ENCODE data around the gene SPTBN4. TPM values are rescaled to one million over a fixed set of nuclear protein-coding genes. Genes with fewer than 3 reads are reported as not detected.
A peak's percentile ranks its signal among the peaks of the same experiment; 100 is the strongest.
"Not testable (repeated sequence)": the region's sequence is repeated elsewhere in the genome, so short reads cannot be mapped to it uniquely, and the experiment has no call there.

SPTBN4 gene
- polyA plus RNA-seq, 1 donor = 1.2 TPM

DNA sequence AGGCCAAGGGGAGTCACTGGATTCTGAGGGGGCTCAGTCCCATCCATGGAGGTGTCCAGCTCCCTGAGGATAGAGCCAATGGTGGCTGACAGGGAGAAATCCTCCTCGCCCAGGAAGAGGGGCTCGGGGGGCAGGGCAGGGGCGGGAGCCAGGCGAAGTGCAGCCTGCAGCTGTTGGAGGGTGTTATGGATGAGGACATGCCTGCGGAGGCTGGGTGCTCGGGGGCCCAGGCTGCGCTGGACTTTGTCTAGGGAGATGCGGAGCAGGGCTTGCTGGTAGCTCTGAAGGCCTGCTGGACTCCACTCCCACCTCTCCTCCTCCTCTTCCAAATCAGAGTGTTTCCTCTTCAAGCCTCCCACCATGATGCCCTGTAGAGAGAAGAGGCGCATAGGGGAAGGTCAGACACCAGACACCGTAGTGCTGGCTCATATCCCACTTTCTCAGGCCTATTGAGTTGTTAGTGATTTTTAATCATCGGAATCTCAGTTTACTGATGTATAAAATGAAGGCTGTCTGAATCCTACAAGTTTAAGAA is 25.0 kb upstream of the SPTBN4 start:
- DNase-seq = no peak

DNA sequence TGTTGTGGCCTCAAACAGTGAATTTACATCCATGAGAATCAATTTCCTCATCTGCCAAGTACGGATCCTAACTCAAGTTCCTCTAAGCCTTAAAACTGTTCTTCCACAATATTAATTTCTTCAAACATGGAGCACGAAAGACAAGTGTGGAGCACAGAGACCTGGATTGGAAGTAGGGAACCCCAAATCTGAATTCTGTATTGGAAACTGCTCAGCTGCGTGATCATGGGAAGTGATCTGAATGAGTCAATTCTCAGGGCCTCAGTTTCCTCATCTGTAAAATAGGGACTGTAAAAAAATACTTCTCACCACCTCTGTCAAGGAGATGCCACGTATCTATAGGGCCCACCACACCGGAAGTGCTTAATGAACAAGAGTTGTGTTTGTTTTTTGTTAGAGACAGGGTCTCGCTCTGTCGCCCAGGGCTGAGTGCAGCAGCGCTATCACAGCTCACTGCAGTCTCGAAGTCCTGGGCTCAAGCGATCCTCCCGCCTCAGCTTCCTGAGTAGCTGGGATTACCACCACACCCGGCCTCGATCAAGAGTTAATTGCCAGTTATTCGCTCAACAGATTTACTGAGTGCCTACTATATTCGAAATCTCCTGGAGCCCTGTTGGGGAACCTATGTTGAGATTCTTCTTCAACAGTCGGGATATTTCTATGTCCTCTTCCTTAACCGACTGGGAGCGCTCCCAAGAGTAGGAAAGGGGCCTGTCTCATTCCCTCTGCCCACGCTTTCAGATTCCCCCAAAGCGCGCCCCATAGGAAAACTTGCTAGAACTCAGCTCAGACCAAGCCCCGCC is 24.3 kb upstream of the SPTBN4 start:
- no peak for DNase-seq

DNA sequence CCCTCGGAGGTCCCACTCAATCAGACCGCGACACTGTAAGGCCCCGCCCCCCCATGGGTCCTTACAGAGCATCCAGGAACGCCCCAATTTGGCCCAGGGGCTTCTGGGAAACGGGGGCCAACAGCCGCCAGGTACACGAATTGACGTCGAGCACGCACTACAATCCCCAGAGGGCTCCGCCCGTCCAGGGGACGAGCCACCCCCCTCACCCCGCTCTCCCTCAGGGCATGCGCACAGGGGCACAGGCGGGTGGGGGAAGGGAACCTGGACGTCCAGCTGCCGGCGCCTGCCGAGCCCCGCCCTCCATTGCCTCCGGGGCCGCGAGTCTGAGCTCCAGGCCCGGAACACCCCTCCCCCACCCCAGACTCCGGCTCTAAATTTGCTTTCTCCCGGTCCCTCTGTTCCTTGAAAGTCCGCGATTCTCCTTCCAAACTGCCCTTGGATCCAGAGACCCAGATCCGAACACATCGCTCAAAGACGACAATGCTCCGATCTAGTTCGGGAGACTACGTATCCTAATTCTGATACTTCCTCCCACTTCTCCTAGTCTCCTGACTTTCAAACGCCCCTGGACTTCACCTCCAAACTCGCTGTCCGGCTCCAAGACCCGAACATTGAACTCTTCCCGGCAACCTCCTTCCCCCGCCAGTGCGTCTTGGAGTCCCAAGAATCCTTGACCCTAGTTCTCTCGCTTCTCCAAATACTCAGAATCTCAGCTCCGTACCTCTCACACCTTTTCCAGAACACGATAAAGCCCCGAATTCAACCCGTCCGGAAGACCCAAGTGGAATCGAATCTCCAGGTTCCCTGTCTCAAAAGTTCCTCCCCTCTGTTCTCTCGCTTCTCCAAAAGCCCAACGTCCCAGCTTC is 23.4 kb upstream of the SPTBN4 start:
- peak; percentile 100 for DNase-seq

- peak; percentile 97 for DNase-seq
These were observed 22.6 kb upstream of the SPTBN4 start, which contains the start of gene SERTAD3 for GRCh38 chr19:40444000-40444824. Gene SERTAD3 (minus strand): TSS chr19:40444335. CDS start chr19:40442080, 2,255 bp downstream.

DNA sequence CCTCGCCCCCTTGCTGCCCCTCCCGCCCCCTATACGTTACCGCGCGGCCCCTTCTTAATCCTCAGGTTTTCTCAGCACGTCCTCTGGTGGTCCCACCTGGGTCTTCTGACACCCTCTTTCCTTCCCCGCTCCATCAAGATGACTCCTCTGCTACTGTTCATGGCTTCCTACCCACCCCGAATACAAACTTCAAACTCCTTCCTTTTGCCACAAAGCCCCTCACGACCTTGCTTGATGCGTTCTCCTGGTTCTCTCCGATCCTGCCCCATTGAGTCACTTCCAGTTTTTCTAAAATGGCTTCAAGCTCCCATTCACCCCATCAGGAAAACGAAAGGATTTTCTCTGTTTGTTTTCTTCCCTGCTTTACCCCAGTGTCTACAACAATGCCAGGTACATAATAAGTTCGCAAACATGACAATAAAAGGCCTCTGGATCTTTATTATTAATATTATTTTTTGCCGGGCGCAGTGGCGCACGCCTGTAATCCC is 21.9 kb upstream of the SPTBN4 start:
- DNase-seq = no peak

- DNase-seq = no peak
These were observed 21.0 kb upstream of the SPTBN4 start for GRCh38 chr19:40445780-40446262.

DNA sequence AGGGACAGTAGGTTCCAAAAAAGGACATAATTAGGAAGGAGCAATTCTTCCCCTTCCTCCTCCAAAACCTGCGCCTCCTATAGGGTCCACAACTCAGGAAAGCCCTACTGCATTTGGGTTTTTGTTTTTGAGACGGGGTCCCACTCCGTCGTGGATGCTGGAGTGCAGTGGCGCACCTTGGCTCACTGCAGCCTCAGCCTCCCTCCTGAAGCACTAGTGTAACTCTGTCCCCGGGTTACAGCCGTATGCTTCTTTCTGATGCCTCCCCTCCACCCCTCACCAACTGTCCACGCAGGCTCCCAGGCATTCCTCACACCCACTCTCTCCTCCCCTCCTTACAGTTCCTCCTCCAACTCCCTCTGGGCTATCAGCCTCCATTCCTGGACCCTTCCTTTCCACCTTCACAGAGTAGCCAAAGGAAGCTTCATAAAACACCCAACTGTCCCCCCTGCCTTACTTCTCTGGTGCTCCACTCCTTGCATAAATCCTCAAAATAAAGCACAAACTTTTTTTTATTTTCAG is 20.5 kb upstream of the SPTBN4 start:
- DNase-seq = no peak

DNA sequence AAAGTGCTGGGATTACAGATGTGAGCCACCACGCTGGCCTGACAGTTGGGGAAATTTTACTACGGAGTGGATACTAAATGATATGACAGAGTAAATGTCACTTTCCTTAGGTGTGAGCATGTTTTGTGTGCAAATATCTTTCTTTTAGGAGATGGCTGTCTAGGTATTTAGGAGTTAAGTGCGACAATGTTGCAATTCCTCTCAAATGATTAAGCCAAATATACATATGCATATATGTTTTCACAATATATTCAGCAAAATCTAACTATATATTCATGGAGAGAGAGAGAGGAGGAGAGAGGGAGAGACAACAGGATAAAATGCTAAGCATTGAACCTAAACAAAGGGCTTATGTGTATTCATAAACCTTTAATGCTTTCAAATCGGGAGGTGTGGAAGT is 17.3 kb upstream of the SPTBN4 start:
- no peak for DNase-seq

GRCh38 chr19:40450664-40451063 is 16.1 kb upstream of the SPTBN4 start:
- no peak for DNase-seq

DNA sequence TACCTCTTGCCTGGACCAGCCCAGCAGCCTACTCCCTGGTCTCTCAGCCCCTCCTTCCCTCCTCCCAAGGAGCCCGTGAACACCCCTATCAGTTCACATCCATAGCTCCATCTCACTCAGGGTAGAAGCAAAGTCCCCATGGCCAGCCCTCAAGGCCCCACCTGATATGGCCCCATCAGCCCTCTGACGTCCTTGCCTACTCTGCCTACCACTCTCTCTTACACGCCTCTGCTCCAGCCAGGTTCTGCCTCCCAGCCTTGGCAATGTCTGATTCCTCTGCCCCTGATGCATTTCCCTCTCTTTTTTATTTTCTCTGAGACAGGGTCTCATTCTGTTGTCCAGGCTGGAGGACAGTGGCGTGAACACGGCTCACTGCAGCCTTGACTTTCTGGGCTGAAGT is 14.8 kb upstream of the SPTBN4 start:
- no peak for DNase-seq

DNA sequence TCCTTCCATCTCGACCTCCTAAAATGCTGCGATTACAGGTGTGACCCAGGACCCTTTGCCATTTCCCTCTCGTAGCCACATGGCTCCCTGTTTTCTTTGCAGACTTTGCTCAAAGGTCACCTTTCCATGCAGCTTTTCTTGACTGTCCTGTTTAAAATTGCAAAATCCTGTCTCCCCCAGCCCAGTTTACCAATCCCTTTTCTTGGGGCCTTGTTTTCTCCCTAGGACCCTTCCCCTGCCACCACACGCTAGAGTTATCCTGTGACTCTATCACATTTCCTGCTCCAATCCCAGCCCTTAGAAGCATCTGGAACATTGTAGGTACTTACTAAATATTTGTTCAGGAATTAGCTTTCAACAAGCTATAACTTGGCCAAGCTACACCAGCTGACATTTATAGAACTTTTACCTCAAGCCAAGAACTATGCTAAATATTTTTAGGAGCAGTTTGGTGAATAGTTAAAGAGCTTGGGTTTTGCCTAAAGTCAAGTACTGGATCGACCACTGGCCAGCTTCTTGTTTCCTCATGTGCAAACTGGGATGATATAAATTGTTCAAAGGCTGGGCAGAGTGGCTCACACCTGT is 13.6 kb upstream of the SPTBN4 start:
- no peak for DNase-seq

- DNase-seq = not testable (repeated sequence)
These were observed 12.9 kb upstream of the SPTBN4 start for GRCh38 chr19:40453943-40454342.

GRCh38 chr19:40457048-40457447 is 9.8 kb upstream of the SPTBN4 start:
- DNase-seq = no peak

GRCh38 chr19:40457953-40458596 is 8.7 kb upstream of the SPTBN4 start:
- no peak for DNase-seq

GRCh38 chr19:40458597-40458974 is 8.2 kb upstream of the SPTBN4 start:
- DNase-seq = no peak

GRCh38 chr19:40460185-40460584 is 6.6 kb upstream of the SPTBN4 start:
- no peak for DNase-seq

GRCh38 chr19:40461669-40462221 is 5.1 kb upstream of the SPTBN4 start:
- no peak for DNase-seq

DNA sequence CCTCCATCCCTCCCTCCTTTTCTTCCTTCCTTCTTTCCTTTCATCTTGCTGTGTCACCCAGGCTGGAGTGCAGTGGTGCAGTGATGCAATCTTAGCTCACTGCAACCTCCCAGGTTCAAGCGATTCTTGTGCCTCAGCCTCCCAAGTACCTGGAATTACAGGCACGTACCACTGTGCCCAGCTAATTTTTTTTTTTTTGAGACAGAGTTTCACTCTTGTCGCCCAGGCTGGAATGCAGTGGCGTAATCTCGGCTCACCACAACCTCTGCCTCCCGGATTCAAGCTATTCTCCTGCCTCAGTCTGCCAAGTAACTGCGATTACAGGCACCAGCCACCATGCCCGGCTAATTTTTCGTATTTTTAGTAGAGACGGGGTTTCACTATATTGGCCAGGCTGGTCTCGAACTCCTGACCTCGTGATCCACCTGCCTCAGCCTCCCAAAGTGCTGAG is 3.2 kb upstream of the SPTBN4 start:
- not testable (repeated sequence) for DNase-seq

DNA sequence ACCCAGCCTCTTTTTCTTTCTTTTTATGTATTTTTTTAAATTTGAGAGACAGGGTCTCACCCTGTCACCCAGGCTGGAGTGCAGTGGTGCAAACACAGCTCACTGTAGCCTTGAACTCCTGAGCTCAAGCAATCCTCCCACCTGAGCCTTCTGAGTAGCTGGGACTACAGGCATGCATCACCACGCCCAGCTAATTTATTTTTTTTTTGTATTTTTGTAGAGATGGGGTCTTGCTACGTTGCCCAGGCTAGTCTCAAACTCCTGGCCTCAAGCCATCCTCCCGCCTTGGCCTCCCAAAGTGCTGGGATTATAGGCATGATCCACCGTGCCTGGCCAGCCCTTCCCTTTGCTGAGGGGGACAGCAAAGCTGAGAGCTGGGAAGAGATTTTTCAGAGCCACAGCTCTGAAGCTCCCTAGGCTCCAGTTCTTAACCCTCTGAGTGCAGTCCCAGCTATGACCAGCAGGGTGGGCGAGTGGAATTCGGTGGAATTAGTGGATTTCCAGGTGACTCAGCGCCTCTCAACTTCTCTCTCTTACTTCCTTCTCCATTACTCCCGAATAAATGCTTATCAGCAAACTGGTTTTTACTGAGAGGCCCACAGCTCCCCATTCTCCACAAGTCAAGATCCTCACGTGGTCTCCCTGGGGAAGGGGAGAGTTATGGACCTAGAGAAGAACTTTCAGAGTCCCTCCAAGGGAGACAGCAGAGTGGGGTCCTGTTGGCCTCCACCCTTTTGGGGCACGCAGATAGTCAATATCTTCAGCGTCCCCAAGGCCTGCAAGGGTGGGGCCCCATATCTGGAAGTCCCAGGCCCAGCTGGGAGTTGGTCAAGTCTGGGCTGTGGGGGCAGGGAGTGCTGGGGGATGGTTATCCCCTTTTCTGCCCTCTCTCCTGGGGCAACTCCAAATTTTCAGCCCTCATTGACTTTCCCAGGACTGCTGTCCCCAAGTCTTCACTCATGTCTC is 2.5 kb upstream of the SPTBN4 start:
- DNase-seq = peak; percentile 83
